Skeletal muscle satellite cell (primary cell): ENCODE measurements around the gene PHOX2A.

Source experiments
- H3K27me3 ChIP-seq: 2 replicates; pipeline ENCODE4 v1.7.0; 2013; ENCODE audit warnings: low read length; ENCODE audit not compliant: control insufficient read depth, insufficient read depth
- H3K36me3 ChIP-seq: 2 replicates; pipeline ENCODE4 v1.7.0; 2013; ENCODE audit warnings: mild to moderate bottlenecking, control low read depth, low read length; ENCODE audit not compliant: insufficient read depth
- H3K4me1 ChIP-seq: 2 replicates; pipeline ENCODE4 v1.7.0; 2013; ENCODE audit warnings: low read length; ENCODE audit not compliant: control insufficient read depth, insufficient read depth
- H3K4me2 ChIP-seq: 2 replicates; pipeline ENCODE4 v1.7.0; 2013; ENCODE audit warnings: mild to moderate bottlenecking, low read length
- H3K4me3 ChIP-seq: 2 replicates; pipeline ENCODE4 v1.7.0; 2013; ENCODE audit warnings: low read length
- H3K9ac ChIP-seq: 2 replicates; pipeline ENCODE4 v1.7.0; 2013; ENCODE audit warnings: mild to moderate bottlenecking, low read depth, low read length, moderate library complexity
- H3K9me3 ChIP-seq: replicated peaks from 2 replicates; pipeline ENCODE4 v1.7.0; 2013; ENCODE audit warnings: mild to moderate bottlenecking, control low read depth, low read length

The PHOX2A gene

GRCh38 chr11:72224564-72225410 lies 19.2 kb downstream of the PHOX2A start, which contains the start of gene INPPL1:
TSS of gene INPPL1 (plus strand) at chr11:72224767. CDS start at chr11:72224985, 218 bp downstream.
- H3K27me3 ChIP-seq, result no peaks in the 10 kb centered on the region
- peaks cover 30% of the 10 kb centered on the region for H3K36me3 ChIP-seq
- H3K4me1 ChIP-seq, result peaks cover 33% of the 10 kb centered on the region
- no peaks in the 10 kb centered on the region for H3K9me3 ChIP-seq
- peak within 1 kb of the TSS; percentile 95 for H3K4me2 ChIP-seq
- peak within 1 kb of the TSS; percentile 94 for H3K9ac ChIP-seq
- peak within 1 kb of the TSS; percentile 84 for H3K4me3 ChIP-seq

GRCh38 chr11:72223615-72224563 lies 20.1 kb downstream of the PHOX2A start:
- peaks cover 21% of the 10 kb centered on the region for H3K36me3 ChIP-seq
- H3K9me3 ChIP-seq, result no peaks in the 10 kb centered on the region
- peak overlapping the region; percentile 95 for H3K4me2 ChIP-seq
- H3K9ac ChIP-seq, result peak overlapping the region; percentile 94
- peaks cover 3% of the 10 kb centered on the region for H3K27me3 ChIP-seq
- peaks cover 33% of the 10 kb centered on the region for H3K4me1 ChIP-seq
- peak overlapping the region; percentile 84 for H3K4me3 ChIP-seq

GRCh38 chr11:72222907-72223614 lies 20.9 kb downstream of the PHOX2A start:
- Histone ChIP-seq H3K36me3 (peaks cover 13% of the 10 kb centered on the region), H3K9me3 (no peaks in the 10 kb centered on the region), H3K9ac (peak overlapping the region; percentile 94), H3K4me2 (peak overlapping the region; percentile 95), H3K27me3 (peaks cover 11% of the 10 kb centered on the region), H3K4me3 (peak overlapping the region; percentile 84), H3K4me1 (peaks cover 31% of the 10 kb centered on the region)

- H3K4me2 ChIP-seq, result peak overlapping the region; percentile 95
- peak overlapping the region; percentile 84 for H3K4me3 ChIP-seq
- H3K9ac ChIP-seq, result peak overlapping the region; percentile 94
- H3K36me3 ChIP-seq, result peaks cover 5% of the 10 kb centered on the region
- no peaks in the 10 kb centered on the region for H3K9me3 ChIP-seq
- H3K4me1 ChIP-seq, result peaks cover 24% of the 10 kb centered on the region
- H3K27me3 ChIP-seq, result peaks cover 17% of the 10 kb centered on the region
Measured at GRCh38 chr11:72222106-72222891, 21.7 kb downstream of the PHOX2A start.

- Histone ChIP-seq H3K27me3 (peaks cover 22% of the 10 kb centered on the region), H3K4me2 (no peak overlapping the region), H3K9ac (no peak overlapping the region), H3K9me3 (no peaks in the 10 kb centered on the region), H3K4me1 (peaks cover 16% of the 10 kb centered on the region), H3K36me3 (no peaks in the 10 kb centered on the region), H3K4me3 (no peak overlapping the region)
Measured at GRCh38 chr11:72221386-72222075, 22.4 kb downstream of the PHOX2A start.

GRCh38 chr11:72220696-72221363 lies 23.1 kb downstream of the PHOX2A start:
- no peak overlapping the region for H3K4me3 ChIP-seq
- peaks cover 13% of the 10 kb centered on the region for H3K4me1 ChIP-seq
- no peaks in the 10 kb centered on the region for H3K36me3 ChIP-seq
- H3K9me3 ChIP-seq, result no peaks in the 10 kb centered on the region
- H3K4me2 ChIP-seq, result no peak overlapping the region
- H3K9ac ChIP-seq, result no peak overlapping the region
- H3K27me3 ChIP-seq, result peaks cover 27% of the 10 kb centered on the region

GRCh38 chr11:72218251-72218745 lies 25.7 kb downstream of the PHOX2A start:
- Histone ChIP-seq H3K4me1 (peaks cover 8% of the 10 kb centered on the region), H3K9me3 (no peaks in the 10 kb centered on the region), H3K4me3 (no peak overlapping the region), H3K4me2 (no peak overlapping the region), H3K27me3 (peaks cover 50% of the 10 kb centered on the region), H3K36me3 (no peaks in the 10 kb centered on the region), H3K9ac (no peak overlapping the region)

- H3K9me3 ChIP-seq, result no peaks in the 10 kb centered on the region
- no peak overlapping the region for H3K9ac ChIP-seq
- peaks cover 54% of the 10 kb centered on the region for H3K27me3 ChIP-seq
- H3K4me3 ChIP-seq, result no peak overlapping the region
- H3K36me3 ChIP-seq, result no peaks in the 10 kb centered on the region
- H3K4me2 ChIP-seq, result no peak overlapping the region
- peaks cover 6% of the 10 kb centered on the region for H3K4me1 ChIP-seq
Measured at GRCh38 chr11:72217841-72218240, 26.1 kb downstream of the PHOX2A start.

- Histone ChIP-seq H3K27me3 (peaks cover 56% of the 10 kb centered on the region), H3K4me1 (no peaks in the 10 kb centered on the region), H3K4me3 (no peak within 1 kb of the TSS), H3K9me3 (no peaks in the 10 kb centered on the region), H3K9ac (no peak within 1 kb of the TSS), H3K4me2 (no peak within 1 kb of the TSS), H3K36me3 (no peaks in the 10 kb centered on the region)
Measured at GRCh38 chr11:72216638-72217037, 27.3 kb downstream of the PHOX2A start, which contains the start of gene FOLR2. TSS of gene FOLR2 (plus strand) at chr11:72216794. CDS start at chr11:72218585, 1,791 bp downstream.
